CD4-positive, alpha-beta T cell treated with Interleukin-17A for 1 hour (primary cell): Measurements from ENCODE around the gene RDH5.

Source experiments
- DNase-seq: peaks from one replicate; pipeline ENCODE4 v3.0.0-alpha.2; 2020

RDH5 gene

DNA sequence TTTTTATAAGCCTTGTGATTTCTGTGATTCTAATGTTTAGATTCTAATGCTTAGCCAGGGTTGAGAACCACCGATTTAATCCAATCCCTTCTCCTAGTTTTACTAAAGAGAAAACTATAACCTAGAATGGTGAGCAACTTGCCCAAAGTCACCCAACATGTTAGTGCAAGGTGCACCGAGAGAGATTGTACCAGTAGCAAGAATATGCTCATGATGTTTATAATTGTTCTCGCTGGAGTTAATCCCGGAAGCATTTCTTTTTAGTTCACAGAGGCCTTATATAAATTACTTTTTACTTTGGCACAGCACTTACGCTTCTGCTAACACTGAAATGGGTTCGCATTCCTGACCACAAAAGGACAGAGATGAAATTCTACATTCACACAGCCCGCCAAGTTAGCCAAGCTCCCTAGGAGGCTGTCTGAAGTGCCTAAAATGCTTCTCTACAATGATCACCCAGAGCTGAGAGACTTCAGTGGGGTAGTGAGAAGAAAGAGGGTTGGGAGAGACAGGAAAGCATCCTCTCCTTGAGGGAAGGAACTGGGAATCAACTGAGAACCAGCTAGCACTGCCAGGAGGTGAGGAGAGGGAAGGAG, 4.9 kb upstream of the RDH5 start:
- no peak for DNase-seq

DNA sequence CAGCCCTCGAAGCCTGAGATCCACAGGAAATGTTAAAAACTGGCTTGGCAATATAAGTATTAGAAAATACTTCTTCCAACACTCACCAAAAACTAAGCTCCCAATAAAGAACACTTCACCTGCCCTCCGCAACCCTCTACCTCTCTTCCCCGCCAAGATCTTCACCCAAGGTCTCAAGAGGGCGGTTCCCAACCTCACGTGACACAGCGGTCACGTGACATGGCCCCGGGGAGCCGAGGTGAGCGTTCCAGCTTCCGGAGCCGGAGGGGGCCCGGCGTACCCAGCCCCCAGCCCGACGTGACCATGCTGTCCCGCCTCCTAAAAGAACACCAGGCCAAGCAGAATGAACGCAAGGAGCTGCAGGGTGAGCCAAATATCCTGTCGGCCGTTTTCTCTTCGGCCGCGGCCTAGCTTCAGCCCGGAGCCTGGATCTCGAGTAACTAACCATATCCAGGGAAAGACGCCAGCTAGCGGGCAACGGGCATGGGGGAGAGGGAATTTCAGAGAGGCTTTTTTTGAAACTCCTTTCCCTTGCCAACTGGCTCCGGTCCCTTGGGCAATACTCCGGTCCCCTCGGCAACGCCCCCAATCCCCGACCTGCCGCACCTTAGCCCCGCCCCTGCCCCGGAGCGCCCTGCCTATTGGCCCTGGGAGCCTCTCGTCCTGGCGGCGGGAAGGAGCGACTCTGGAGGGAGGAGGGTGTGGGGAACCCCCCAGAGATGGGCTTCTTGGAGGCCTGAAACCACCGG, 4.2 kb upstream of the RDH5 start, which contains the start of gene BLOC1S1:
Gene BLOC1S1, plus strand, starts transcription at position 214 of the 749 bp plus-strand sequence. Its CDS starts 6 bp downstream, at position 220.
- peak; percentile 92 for DNase-seq

DNA sequence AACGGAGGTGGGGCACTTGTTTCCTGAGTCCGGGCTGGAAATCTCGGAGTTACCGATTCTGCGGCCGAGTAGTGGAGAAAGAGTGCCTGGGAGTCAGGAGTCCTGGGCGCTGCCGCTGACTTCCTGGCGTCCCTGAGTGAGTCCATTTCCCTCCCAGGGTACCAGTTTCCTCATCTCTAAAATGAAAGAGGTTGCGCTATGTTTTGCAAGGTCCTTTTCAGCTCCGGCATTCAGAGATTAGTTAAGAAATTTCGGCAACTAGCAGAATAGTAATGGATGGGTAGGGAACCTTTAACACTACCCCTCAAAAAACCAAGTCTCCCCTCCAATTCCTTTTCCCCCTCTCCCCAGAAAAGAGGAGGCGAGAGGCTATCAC, 3.6 kb upstream of the RDH5 start:
- no peak for DNase-seq

DNA sequence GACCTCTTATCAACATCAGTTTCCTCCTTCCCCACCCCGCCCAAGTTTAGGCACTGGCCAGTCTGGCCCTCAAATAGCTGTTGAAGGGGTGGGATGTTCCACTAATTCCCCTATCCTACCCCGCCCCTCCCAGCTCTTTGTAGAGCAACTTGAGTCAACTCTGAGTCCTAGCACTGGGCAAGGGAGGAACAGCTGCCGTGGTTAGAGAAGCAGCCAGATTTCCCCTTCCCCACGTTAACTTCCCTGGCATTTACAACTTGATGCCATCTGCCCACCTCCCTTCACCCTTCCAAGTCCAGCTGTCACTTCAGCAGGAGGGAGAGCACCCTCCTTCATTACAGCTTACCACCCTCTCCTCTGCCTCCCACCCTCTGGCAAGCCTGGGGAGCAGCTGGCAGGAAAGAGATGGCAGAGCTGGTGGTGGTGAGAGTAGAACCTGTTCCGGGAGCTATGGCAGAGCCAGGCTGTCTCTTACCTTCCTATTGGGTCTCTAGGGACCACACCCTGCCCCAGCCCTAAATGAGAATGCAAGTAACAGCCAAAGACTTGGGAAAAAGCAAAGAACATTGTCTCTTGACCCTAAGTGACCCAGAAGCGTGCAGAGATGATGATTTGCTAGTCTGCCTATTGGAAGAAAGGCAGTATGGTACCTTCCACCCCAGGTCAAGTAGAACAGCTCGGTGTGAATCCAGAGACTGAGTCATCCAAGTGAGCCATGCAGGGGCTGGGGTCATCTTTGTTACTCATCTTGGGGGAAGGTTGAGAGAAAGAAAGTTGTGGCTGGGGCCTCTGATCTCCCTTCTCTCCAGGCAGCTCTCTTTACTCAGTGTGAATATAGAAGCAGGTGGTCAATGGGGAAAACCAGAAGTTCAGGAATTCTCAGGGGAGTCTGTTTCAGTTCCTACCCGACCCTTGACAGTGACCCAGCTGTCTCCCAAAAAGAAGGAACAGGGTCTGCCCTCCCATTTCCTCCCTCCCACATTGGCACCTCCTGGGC, 2.9 kb upstream of the RDH5 start:
- no peak for DNase-seq

DNA sequence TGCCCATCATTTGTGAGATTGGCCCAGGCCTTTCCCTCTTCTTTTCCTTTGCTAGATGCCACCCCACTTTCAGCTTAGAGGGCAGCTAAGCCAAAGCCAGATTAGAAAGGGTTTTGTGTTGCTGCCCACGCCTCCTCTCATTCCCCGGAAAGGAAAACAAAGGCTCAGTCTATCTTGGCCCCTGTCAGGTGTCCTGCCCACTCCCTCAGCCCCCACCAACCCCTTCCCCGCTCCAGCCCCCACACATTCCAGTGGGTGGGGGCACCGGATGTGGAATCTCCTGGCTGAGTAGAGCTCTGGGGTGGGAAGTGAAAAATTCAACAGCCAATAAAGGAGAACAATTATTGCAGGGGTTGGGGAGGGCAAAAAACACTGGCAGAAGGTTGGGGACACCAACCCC, 2.2 kb upstream of the RDH5 start:
- no peak for DNase-seq

DNA sequence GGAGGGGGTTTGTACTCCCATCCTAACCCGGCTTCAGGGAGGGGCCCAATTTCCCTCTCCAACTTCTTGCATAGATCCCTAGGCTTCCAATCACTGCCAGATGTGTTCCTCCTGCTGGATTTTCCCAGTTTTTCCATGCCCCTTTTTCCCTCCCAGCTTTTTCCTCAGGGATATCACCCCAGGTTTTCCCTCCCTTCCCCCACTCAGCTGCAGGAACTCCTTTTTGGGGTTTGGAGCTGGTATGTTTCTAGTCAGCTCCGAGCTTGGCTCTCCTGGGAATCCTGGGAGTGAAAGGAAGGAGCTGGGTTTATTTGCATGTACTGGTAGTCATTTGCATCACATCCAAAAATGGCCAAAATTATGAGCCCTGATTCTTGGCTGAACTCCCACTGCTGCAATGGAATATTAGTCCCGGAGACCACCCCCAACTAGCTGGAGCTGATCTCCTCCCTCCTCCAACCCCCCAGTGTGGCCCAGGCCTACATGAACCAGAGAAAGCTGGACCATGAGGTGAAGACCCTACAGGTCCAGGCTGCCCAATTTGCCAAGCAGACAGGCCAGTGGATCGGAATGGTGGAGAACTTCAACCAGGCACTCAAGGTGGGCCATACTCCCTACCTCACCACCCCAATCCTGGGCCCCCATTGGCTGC, 1.4 kb upstream of the RDH5 start:
- no peak for DNase-seq

DNA sequence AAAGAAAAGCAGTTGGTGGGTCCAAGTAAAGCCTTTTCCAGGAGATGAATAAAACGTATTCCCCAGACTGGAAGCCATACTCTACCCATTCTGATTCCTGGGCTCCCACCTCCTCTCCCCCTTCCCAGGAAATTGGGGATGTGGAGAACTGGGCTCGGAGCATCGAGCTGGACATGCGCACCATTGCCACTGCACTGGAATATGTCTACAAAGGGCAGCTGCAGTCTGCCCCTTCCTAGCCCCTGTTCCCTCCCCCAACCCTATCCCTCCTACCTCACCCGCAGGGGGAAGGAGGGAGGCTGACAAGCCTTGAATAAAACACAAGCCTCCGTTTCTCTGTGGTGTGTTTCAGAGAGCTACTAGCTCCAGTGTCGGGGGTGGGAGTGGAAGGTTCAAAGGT, 822 bp upstream of the RDH5 start:
- no peak for DNase-seq

DNA sequence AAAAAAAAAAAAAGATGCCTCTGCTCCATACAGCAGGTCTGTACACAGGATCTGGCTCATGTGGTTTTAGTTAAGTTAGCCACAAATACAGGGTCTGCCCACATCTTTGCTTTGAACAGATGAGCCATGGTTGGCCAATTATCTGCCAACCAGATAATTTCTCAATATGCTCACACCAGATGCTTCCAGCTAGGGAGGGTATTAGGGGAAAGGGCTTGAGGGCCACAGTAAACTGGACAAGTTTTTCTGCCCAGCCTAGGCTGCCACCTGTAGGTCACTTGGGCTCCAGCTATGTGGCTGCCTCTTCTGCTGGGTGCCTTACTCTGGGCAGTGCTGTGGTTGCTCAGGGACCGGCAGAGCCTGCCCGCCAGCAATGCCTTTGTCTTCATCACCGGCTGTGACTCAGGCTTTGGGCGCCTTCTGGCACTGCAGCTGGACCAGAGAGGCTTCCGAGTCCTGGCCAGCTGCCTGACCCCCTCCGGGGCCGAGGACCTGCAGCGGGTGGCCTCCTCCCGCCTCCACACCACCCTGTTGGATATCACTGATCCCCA, 776 bp downstream of the RDH5 start:
- peak; percentile 40 for DNase-seq

DNA sequence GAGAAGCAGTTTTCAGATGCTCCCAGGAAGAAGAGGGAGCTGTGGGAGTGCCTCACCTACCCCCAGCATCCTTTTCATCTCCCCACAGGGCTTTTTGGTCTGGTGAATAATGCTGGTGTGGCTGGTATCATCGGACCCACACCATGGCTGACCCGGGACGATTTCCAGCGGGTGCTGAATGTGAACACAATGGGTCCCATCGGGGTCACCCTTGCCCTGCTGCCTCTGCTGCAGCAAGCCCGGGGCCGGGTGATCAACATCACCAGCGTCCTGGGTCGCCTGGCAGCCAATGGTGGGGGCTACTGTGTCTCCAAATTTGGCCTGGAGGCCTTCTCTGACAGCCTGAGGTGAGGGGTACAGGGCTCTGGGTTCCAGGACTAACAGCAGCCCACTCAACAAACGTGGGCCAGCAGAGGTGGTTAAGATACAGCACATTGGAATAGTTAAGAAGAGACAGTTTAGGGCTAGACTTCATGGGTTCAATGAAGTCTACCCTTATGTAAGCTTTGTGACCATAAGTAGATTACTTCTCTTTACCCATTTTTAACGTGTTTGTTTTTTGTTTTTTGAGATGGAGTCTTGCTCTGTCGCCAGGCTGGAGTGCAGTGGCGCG, 1.5 kb downstream of the RDH5 start:
- no peak for DNase-seq

DNA sequence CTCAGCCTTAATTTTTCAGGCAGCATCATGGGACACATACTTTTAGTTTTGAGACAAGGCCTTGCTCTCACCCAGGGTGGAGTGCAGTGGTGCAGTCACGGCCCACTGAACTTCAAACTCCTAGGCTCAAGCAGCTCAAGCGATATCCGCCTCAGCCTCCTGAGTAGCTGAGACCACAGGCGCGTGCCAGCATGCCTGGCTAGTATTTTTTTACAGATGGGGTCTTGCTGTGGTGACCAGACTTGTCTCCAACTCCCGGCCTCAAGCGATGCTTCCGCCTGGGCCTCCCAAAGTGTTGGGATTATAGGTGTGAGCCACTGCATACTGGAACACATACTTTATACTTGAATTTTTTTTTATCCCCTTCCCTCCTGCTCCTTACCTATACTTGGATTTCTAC, 2.8 kb downstream of the RDH5 start:
- DNase-seq, result no peak

DNA sequence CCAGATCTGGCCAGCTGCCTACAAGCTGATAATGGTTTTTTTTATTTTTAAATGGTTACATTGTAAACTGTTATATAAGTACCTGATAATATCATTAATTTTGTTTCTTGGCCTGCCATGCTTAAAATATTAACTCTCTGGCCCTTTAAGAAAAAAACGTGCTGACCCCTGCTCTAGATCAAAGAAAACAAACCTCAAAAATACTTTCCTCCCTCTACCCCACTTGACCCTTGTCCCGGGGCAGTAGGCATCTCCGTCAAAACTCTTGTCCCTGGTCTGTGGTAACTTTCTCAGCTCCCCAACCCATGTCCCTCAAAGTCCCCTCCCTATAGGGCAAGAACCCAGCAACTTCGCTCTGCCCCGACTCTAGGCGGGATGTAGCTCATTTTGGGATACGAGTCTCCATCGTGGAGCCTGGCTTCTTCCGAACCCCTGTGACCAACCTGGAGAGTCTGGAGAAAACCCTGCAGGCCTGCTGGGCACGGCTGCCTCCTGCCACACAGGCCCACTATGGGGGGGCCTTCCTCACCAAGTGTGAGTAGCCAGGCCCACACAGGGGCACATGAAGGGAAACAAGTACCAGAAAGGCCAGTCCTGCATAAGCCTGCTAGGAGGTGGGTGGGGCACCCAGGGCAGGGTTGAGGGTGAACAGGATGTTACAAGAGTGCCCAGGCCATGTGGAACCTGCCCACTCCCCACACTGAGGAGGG, 3.5 kb downstream of the RDH5 start:
- no peak for DNase-seq

DNA sequence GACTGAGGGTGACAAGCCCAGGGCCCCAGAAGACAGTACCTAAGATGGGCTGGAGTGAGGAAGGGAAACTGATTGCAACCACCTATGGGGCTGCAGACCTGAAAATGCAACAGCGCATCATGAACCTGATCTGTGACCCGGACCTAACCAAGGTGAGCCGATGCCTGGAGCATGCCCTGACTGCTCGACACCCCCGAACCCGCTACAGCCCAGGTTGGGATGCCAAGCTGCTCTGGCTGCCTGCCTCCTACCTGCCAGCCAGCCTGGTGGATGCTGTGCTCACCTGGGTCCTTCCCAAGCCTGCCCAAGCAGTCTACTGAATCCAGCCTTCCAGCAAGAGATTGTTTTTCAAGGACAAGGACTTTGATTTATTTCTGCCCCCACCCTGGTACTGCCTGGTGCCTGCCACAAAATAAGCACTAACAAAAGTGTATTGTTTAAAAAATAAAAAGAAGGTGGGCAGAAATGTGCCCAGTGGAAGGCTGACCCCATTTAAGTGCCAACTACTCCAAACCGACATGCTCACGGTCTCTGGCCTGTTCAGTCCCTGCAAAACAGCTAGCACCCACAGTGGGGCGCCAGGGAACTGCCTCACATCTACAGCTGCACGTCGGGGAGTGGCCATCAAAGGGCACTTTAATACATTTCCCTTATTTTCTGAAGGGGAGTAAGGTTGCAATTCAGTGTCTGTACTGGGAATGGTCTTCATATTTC, 4.2 kb downstream of the RDH5 start:
- DNase-seq, result peak; percentile 76

DNA sequence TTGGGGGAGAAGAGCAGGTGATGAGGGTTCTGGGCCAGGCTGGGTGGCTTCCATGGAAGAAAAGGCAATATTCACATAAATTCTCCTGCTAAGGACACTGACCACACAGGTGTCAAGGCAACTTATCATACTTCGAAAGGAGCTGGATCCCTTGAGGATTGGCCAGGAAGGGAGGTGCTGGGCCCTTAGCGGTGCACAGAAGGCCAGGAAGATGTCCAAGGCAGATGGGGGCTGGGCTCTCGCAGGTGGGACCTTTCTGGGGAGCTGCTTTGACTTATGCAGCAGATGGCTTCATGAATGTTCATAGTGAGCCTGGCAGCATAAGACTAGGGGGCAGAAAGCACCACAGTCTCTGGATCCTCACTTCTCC, 4.7 kb downstream of the RDH5 start:
- no peak for DNase-seq

DNA sequence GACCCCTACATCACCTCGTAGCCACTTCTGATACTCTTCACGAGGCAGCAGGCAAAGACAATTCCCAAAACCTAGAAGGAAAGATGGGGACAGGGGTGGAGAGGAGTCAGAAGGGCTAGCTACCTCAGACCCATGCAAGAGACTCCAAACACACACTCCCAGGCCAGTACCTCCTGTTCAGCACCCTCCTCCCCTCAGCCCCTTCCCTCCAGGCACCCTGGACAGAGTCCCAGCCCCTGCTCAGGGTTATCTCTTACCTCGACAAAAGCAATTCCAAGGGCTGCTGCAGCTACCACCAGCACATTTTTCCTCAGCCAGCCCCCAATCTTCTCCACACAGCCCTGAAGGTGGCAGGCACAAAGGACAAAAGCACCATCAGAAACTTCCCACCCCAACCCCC, 5.4 kb downstream of the RDH5 start:
- DNase-seq, result no peak

DNA sequence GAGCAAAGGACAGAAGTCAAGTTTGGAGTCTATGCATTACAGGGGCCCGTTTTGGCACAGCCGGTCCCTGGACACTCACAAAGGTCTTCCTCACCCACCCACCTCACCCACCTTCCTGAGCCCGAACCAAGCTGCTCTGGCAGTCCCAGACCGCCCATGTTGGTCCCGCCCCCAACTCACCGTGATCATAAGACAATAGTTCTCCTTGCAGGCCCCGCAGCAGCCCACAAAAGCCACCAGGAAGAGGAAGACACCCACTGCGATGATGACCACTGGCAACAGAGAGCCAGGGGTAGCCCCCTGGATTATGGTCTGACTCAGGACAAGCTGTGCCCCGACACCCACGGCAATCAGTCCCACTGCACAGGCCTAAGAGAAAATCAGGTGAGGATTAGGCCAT, 6.8 kb downstream of the RDH5 start:
- DNase-seq, result no peak

DNA sequence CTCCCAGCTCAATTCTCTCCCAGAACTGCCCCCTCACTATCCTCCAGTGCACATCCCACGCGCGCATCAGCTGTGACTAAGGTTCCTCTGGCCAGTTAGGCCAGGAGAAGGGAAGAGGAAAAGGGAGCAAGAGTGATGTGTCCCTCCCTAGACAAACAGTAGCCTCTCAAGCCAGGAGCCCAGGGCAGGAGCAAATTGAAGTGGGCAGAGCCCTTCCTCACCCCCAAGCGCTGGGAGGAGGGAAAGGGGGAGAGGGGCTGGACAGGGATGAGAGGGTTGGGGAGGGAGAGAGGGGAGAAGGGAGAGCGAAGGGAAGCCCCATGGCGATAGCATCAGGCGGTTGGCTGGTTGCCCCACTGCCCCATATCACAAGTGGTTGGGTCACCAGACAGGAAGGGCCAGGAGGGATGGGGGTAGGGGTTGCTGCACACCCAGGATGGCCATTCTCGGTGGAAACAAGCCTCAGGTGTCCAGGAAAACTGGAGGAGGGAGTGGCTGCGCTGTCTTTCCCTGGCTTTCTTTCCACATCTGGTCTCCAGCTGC, 7.5 kb downstream of the RDH5 start:
- no peak for DNase-seq

DNA sequence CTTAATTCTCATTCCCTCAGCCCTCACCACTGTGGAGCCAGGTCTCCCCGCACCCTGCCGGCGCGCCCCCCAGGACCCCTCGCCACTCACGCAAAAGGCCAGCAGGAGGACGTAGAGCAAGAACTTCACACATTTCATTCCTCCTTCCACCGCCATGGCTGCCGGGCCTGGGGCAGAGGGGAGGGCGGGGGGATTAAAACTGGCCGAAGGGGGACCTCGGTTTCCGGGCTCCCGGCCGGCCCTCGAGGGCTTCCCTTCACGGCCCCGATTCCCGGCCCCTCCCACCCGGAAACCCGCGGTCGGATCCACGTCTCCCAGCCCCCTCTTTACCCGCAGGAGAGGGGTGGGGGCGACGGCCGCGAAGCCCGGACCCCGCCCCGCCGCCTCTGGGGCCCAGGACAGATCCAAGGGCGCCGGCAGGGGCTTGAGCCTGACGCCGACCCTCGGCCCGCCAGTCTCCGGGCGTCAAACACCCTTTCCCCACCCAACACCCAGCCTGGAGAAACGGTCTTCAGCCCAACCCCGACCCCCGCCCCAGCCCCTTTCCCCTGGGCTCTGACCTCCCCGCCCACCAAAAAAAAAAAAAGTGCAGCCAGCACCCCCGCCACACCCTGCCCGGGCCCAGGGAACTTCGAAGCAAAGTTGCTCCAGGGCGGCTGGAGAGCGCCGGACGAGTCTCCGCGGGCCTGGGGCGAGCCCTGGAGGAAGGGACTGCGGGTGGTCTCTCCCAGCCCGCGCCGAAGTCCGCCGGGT, 8.2 kb downstream of the RDH5 start:
- DNase-seq, result no peak

DNA sequence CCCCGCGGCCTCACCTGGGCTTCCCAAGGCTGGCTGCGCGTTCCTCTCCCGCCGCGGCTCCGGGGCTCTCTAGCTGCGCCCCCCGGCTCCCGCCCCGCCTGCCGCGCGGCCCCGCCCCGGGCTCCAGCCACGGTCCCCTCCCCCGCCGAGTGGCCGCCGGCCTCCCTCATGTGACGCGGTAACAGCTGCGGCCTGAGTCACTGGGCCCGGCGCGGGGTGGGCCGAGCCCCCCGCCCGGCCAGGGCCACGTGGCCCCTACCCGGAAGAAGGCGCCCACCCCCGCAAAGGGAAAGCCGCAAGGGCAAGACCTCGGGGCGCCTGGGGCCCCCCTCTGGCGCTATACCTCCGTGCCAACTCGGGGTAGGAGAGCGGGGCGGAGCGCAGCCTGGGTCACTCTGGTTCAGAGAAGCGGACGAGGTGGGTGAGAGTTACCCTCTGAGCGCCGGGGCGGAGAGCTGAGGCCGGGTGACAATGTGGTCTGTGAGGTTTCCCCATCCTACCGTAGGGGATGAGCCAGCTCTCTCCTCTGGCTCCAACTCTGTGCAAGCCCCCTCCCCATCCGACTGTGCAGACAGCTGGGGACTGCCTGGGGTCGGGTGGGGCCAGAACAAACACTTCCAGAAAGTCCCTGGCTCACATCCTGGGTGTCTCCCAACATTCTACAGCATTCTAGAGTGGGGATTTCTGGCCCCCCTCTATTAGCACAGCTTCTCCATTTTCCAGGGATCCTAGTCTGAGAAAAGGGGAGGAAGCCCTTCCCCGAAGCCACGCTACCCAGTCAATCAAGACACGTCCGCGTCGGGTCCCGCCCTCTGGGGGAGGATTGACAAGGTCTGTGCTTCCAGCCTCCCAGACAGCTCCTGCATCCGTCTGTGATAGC, 9.0 kb downstream of the RDH5 start, which contains the start of gene CD63:
Gene CD63, minus strand, starts transcription at position 71 of the 880 bp plus-strand sequence. CDS start 668 bp downstream, outside the sequence.
- peak; percentile 64 for DNase-seq
